ENCODE measurements around the gene HSPB2.

The HSPB2 gene

DNA sequence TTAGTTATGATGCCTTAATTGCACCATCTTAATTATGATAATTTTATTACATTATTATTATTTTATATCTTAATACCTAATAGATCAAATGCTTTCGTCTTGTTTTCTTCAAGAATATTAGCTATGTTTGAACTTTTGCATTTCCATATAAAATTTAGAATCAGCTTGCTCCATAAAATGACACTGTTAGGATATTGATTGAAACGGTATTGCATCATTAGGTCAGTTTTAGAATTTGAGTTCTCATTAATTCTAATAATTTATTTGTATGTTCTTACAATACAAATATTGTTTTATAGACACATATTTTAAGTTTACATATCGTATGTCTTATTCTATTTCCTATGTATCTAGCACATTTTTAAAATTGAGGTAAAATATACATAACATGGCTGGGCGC, 26.5 kb upstream of the HSPB2 start:
- Histone ChIP-seq H3K79me2 (ENCODE audit: control insufficient read depth, insufficient read depth, low read length, unreplicated experiment) (no peaks in the 10 kb centered on the region), H3K27ac (ENCODE audit: low read depth, low read length) (no peak overlapping the region), H2AFZ (ENCODE audit: low read length, unreplicated experiment) (no peak overlapping the region), H3K36me3 (ENCODE audit: insufficient read depth, low read length) (no peaks in the 10 kb centered on the region), H3K4me3 (ENCODE audit: low read depth, low read length) (no peak overlapping the region), H3K4me1 (ENCODE audit: control insufficient read depth, insufficient read depth, low read length, unreplicated experiment) (no peaks in the 10 kb centered on the region), H3K27me3 (ENCODE audit: insufficient read depth, low read length) (no peaks in the 10 kb centered on the region)

- Histone ChIP-seq H3K27ac (ENCODE audit: low read depth, low read length) (no peak overlapping the region), H3K4me1 (ENCODE audit: control insufficient read depth, insufficient read depth, low read length, unreplicated experiment) (no peaks in the 10 kb centered on the region), H3K4me3 (ENCODE audit: low read depth, low read length) (no peak overlapping the region), H3K27me3 (ENCODE audit: insufficient read depth, low read length) (no peaks in the 10 kb centered on the region), H2AFZ (ENCODE audit: low read length, unreplicated experiment) (no peak overlapping the region), H3K79me2 (ENCODE audit: control insufficient read depth, insufficient read depth, low read length, unreplicated experiment) (no peaks in the 10 kb centered on the region), H3K36me3 (ENCODE audit: insufficient read depth, low read length) (no peaks in the 10 kb centered on the region)
Measured at GRCh38 chr11:111886844-111887243, 25.7 kb upstream of the HSPB2 start.

- H3K27ac ChIP-seq (ENCODE audit: low read depth, low read length): no peak overlapping the region
- no peak overlapping the region for H3K4me3 ChIP-seq (ENCODE audit: low read depth, low read length)
- 0 out of 2 replicates have a peak, but pooled peaks cover 5% of the 10 kb centered on the region for H3K36me3 ChIP-seq (ENCODE audit: insufficient read depth, low read length)
- peaks cover 5% of the 10 kb centered on the region for H3K4me1 ChIP-seq (ENCODE audit: control insufficient read depth, insufficient read depth, low read length, unreplicated experiment)
- H3K27me3 ChIP-seq (ENCODE audit: insufficient read depth, low read length): no peaks in the 10 kb centered on the region
- no peak overlapping the region for H2AFZ ChIP-seq (ENCODE audit: low read length, unreplicated experiment)
- H3K79me2 ChIP-seq (ENCODE audit: control insufficient read depth, insufficient read depth, low read length, unreplicated experiment): peaks cover 3% of the 10 kb centered on the region
Measured at GRCh38 chr11:111905411-111905810, 7.1 kb upstream of the HSPB2 start.

DNA sequence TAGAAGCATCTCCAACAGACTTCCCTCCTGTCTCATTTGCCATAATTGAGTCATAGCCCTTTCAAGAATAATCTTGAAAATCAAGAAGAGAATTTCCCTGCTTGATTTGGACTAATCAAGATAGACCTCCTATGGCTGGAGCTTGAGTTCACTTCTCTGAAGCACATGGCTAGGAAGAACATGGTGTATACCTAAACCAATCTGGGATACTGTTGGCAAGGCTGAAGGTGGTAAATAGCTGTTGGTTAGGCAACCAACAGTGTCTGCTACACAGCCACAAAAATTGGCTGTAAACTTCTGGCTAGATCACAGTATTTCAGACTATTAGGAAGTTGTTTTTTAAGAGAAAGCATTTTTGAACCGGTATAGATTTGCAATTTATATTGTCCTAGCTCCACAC, 5.9 kb upstream of the HSPB2 start:
- Histone ChIP-seq H3K4me1 (ENCODE audit: control insufficient read depth, insufficient read depth, low read length, unreplicated experiment) (peaks cover 17% of the 10 kb centered on the region), H3K36me3 (ENCODE audit: insufficient read depth, low read length) (0 out of 2 replicates have a peak, but pooled peaks cover 5% of the 10 kb centered on the region)

GRCh38 chr11:111908639-111909305, 3.8 kb upstream of the HSPB2 start:
- Histone ChIP-seq H3K4me3 (ENCODE audit: low read depth, low read length) (no peak overlapping the region), H3K36me3 (ENCODE audit: insufficient read depth, low read length) (0 out of 2 replicates have a peak, but pooled peaks cover 5% of the 10 kb centered on the region), H3K27ac (ENCODE audit: low read depth, low read length) (no peak overlapping the region), H2AFZ (ENCODE audit: low read length, unreplicated experiment) (no peak overlapping the region), H3K79me2 (ENCODE audit: control insufficient read depth, insufficient read depth, low read length, unreplicated experiment) (peaks cover 10% of the 10 kb centered on the region), H3K27me3 (ENCODE audit: insufficient read depth, low read length) (no peaks in the 10 kb centered on the region), H3K4me1 (ENCODE audit: control insufficient read depth, insufficient read depth, low read length, unreplicated experiment) (peaks cover 34% of the 10 kb centered on the region)

More for the DNA sequence above, 5.9 kb upstream of the HSPB2 start:
- Histone ChIP-seq H3K27ac (ENCODE audit: low read depth, low read length) (no peak overlapping the region), H3K4me3 (ENCODE audit: low read depth, low read length) (no peak overlapping the region), H2AFZ (ENCODE audit: low read length, unreplicated experiment) (no peak overlapping the region), H3K27me3 (ENCODE audit: insufficient read depth, low read length) (no peaks in the 10 kb centered on the region), H3K79me2 (ENCODE audit: control insufficient read depth, insufficient read depth, low read length, unreplicated experiment) (peaks cover 3% of the 10 kb centered on the region)

GRCh38 chr11:111909378-111909777, 3.2 kb upstream of the HSPB2 start:
- peaks cover 40% of the 10 kb centered on the region for H3K4me1 ChIP-seq (ENCODE audit: control insufficient read depth, insufficient read depth, low read length, unreplicated experiment)
- no peak overlapping the region for H2AFZ ChIP-seq (ENCODE audit: low read length, unreplicated experiment)
- no peaks in the 10 kb centered on the region for H3K27me3 ChIP-seq (ENCODE audit: insufficient read depth, low read length)
- no peak overlapping the region for H3K4me3 ChIP-seq (ENCODE audit: low read depth, low read length)
- H3K27ac ChIP-seq (ENCODE audit: low read depth, low read length): no peak overlapping the region
- H3K36me3 ChIP-seq (ENCODE audit: insufficient read depth, low read length): 0 out of 2 replicates have a peak, but pooled peaks cover 5% of the 10 kb centered on the region
- peaks cover 14% of the 10 kb centered on the region for H3K79me2 ChIP-seq (ENCODE audit: control insufficient read depth, insufficient read depth, low read length, unreplicated experiment)

DNA sequence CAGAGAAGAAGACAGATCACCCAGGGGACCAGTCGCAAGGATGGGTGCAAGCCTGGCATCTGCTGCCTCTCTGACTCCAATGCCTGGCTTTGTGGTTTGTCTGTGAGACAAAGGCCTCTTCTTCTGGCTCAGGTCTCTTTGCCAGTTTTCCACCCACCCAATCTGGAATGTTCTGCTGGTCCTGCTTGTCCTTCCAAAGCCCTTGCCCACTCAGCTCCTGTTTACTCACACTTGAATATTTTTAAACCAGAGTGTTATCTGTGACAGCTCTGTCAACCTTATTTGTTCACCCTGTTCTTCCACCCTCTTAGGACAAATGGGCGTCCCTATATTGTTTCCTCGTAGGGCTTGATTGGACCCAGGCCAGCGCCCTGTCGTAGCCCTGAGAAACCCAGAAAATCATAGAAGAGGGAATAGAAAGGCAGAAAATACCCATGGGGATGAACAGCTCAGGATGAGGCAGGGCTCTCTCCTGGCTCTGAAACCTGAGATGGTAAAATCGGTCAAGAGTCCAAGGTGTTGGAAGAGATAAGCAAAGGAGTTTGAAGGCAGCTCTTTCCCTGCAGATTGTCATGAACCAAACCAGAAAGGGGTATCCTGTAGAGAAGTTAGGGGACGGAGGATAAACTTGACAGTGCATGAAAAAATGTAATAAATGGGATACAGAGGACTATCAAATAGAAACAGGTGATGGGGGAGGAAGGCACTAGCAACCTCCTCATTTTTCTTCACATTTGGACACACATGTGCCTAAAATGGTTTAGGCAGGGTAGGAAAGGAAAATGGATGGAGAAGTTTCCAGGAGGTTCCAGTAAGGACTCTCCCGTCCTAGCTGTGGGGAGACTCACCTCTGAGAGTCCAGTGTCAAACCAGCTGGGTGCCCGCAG, 1.6 kb upstream of the HSPB2 start:
- 0 out of 2 replicates have a peak, but pooled peaks cover 5% of the 10 kb centered on the region for H3K36me3 ChIP-seq (ENCODE audit: insufficient read depth, low read length)
- no peaks in the 10 kb centered on the region for H3K27me3 ChIP-seq (ENCODE audit: insufficient read depth, low read length)
- H3K4me3 ChIP-seq (ENCODE audit: low read depth, low read length): peak overlapping the region; percentile 73
- peaks cover 17% of the 10 kb centered on the region for H3K79me2 ChIP-seq (ENCODE audit: control insufficient read depth, insufficient read depth, low read length, unreplicated experiment)
- H3K27ac ChIP-seq (ENCODE audit: low read depth, low read length): peak overlapping the region; percentile 78
- H3K4me1 ChIP-seq (ENCODE audit: control insufficient read depth, insufficient read depth, low read length, unreplicated experiment): peaks cover 46% of the 10 kb centered on the region
- H2AFZ ChIP-seq (ENCODE audit: low read length, unreplicated experiment): no peak overlapping the region

DNA sequence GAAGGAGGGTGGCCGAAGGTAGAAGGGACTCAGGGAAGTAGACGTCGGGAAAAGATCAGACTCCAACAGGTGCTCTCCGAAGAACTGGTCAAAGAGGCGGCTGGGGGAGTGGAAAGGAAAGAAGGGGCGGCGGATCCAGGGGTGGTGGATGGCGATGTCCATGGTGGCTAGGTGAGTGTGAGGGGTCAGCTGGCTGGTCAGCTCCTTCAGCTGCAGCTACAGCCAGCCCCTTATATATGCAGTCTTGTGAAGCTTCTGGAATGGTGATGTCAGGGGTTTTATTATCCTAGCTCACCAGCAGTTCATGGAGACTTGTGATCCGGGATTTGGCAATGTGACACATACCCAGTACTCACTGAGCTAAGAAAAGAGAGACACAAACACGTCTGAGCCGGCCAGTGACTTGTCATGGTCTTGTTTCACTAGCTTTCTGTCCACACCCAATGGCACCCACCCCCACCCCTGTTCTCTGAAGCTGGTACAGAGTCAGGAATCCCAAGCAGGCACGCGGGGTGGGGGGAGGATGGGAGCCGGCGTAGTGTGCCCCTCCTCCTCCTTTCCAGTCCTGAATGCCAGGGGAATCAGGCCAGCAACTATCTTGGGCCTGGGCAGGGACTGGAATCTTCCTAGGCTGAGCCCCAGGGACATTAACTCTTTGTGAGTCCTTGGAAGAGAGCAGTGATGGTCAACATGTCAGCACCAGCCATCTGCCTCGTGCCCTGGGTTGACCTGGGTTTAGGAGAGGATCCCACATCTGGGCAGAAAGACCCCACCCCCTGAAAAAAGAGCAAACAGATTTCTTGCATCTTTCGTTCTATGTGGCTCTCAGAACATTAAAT, 752 bp upstream of the HSPB2 start, which contains the start of gene CRYAB:
TSS of gene CRYAB (minus strand) at position 208 of the 839 bp plus-strand sequence. CDS start at position 162, 46 bp downstream.
- Histone ChIP-seq H3K4me3 (ENCODE audit: low read depth, low read length) (peak within 1 kb of the TSS; percentile 73), H2AFZ (ENCODE audit: low read length, unreplicated experiment) (peak within 1 kb of the TSS; percentile 28), H3K27me3 (ENCODE audit: insufficient read depth, low read length) (no peaks in the 10 kb centered on the region), H3K4me1 (ENCODE audit: control insufficient read depth, insufficient read depth, low read length, unreplicated experiment) (peaks cover 46% of the 10 kb centered on the region), H3K36me3 (ENCODE audit: insufficient read depth, low read length) (0 out of 2 replicates have a peak, but pooled peaks cover 5% of the 10 kb centered on the region), H3K27ac (ENCODE audit: low read depth, low read length) (peak within 1 kb of the TSS; percentile 78), H3K79me2 (ENCODE audit: control insufficient read depth, insufficient read depth, low read length, unreplicated experiment) (peaks cover 17% of the 10 kb centered on the region)

DNA sequence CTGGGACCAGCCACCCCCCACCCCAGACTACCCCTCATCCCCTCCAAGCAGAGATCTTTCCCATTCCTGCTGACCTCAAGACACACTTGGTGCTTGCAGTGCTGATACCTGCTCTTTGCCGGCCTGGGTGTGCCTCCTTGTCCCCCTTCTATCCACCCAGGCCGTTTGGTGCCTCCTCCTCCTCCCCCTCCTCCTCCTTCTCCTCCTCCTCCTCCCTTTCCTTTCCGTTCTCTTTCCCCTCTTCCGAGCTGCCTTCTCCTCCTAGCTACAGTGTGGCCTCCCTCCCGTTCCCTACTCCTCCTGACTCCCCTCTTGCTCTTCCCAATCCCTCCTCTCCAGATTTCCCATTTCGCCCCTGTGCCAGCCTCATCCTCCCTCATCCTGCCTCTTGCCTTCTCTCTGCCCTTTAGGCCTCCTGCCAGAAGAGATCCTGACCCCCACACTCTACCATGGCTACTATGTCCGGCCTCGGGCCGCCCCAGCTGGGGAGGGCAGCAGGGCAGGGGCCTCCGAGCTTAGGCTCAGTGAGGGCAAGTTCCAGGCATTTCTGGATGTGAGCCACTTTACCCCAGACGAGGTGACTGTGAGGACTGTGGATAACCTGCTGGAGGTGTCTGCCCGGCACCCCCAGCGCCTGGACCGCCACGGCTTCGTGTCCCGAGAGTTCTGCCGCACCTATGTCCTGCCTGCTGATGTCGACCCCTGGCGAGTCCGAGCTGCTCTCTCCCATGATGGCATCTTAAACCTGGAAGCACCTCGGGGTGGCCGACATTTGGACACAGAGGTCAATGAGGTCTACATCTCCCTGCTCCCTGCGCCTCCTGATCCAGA, 712 bp downstream of the HSPB2 start:
- Histone ChIP-seq H3K27ac (ENCODE audit: low read depth, low read length) (peak overlapping the region; percentile 78), H3K79me2 (ENCODE audit: control insufficient read depth, insufficient read depth, low read length, unreplicated experiment) (peaks cover 17% of the 10 kb centered on the region), H2AFZ (ENCODE audit: low read length, unreplicated experiment) (peak overlapping the region; percentile 34), H3K4me1 (ENCODE audit: control insufficient read depth, insufficient read depth, low read length, unreplicated experiment) (peaks cover 47% of the 10 kb centered on the region), H3K36me3 (ENCODE audit: insufficient read depth, low read length) (0 out of 2 replicates have a peak, but pooled peaks cover 5% of the 10 kb centered on the region), H3K27me3 (ENCODE audit: insufficient read depth, low read length) (no peaks in the 10 kb centered on the region), H3K4me3 (ENCODE audit: low read depth, low read length) (peak overlapping the region; percentile 73)
